HFF-Myc (cell line): ENCODE results near the gene PPP1R16B.
"Not testable (repeated sequence)": the region's sequence is repeated elsewhere in the genome, so short reads cannot be mapped to it uniquely, and the experiment has no call there.

ENCODE experiments used
- DNase-seq: peaks from one replicate; pipeline ENCODE4 v3.0.0-alpha.2; 2011; ENCODE audit warnings: low read depth; ENCODE audit errors: extremely low read depth
- H3K4me3 ChIP-seq: replicated peaks from 2 replicates; pipeline ENCODE4 v1.5.1; 2011; ENCODE audit warnings: low read depth, mild to moderate bottlenecking, control low read depth, low read length
- TF ChIP-seq, protein P1 (sequence below): IDR thresholded peaks from 2 replicates; pipeline ENCODE4 v1.5.1; 2012; ENCODE audit warnings: mild to moderate bottlenecking, low read depth, low read length, control low read depth; ENCODE audit errors: missing control alignments

The PPP1R16B gene

GRCh38 chr20:38791291-38791690 is 14.2 kb upstream of the PPP1R16B start:
- DNase-seq, result no peak
- H3K4me3 ChIP-seq, result no peak overlapping the region
- TF ChIP-seq, protein P1, sequence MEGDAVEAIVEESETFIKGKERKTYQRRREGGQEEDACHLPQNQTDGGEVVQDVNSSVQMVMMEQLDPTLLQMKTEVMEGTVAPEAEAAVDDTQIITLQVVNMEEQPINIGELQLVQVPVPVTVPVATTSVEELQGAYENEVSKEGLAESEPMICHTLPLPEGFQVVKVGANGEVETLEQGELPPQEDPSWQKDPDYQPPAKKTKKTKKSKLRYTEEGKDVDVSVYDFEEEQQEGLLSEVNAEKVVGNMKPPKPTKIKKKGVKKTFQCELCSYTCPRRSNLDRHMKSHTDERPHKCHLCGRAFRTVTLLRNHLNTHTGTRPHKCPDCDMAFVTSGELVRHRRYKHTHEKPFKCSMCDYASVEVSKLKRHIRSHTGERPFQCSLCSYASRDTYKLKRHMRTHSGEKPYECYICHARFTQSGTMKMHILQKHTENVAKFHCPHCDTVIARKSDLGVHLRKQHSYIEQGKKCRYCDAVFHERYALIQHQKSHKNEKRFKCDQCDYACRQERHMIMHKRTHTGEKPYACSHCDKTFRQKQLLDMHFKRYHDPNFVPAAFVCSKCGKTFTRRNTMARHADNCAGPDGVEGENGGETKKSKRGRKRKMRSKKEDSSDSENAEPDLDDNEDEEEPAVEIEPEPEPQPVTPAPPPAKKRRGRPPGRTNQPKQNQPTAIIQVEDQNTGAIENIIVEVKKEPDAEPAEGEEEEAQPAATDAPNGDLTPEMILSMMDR, result no peak

DNA sequence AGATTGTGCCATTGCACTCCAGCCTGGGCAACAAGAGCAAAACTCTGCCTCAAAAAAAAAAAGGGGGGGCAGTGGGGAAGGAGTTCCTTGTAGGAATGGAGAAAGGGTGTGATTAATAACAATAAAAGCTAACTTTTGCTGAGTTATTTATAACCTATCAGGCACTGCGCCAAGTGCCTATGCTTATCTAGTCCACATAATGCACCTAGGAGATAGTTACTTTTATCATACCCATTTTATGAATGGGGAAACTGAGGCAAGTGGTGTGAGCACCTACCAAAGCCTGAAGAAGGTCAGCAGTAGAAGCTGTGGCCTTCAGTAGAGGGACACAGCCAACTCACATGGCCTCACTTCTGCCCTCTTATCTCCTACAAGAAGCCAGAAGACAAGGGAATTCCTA is 13.6 kb upstream of the PPP1R16B start:
- TF ChIP-seq, protein P1, result no peak
- DNase-seq, result no peak
- H3K4me3 ChIP-seq, result no peak overlapping the region

DNA sequence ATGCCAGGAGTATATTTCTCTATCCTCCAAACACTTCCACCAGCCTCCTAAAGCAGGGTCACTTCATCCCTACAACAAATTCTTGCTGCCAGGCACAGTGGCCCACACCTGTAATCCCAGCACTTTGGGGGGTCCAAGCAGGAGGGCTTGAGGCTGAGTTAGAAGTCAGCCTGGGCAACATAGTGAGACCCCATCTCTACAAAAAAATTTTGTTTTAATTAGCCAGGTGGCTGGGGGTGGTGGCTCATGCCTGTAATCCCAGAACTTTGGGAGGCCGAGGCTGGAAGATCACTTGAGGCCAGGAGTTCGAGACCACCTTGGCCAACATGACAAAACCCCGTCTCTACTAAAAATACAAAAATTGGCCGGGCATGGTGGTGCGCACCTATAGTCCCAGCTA is 11.4 kb upstream of the PPP1R16B start:
- DNase-seq, H3K4me3 ChIP-seq: not testable (repeated sequence)

GRCh38 chr20:38798266-38798665 is 7.2 kb upstream of the PPP1R16B start:
- DNase-seq, result no peak
- no peak overlapping the region for H3K4me3 ChIP-seq
- TF ChIP-seq, protein P1, result no peak

DNA sequence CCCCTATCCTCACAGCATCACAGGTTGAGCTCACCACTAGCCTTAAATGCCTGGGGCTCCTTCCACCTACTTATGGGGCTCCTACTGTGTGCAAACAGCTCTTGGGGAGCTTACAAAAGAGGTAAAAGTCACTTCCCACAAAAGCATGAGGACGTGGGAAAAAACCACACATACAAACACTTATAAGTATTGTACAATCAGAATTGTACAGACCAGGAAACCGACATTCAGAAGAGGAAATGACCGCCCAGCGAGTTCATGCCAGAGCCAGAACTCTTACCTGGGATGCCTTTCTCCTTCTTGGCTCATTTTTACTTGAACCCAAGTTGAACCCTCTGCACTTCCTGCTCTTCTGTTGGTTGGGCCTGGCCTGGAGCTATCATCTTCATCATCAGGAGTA is 6.3 kb upstream of the PPP1R16B start:
- no peak for DNase-seq
- TF ChIP-seq, protein P1, result no peak
- H3K4me3 ChIP-seq, result no peak overlapping the region

DNA sequence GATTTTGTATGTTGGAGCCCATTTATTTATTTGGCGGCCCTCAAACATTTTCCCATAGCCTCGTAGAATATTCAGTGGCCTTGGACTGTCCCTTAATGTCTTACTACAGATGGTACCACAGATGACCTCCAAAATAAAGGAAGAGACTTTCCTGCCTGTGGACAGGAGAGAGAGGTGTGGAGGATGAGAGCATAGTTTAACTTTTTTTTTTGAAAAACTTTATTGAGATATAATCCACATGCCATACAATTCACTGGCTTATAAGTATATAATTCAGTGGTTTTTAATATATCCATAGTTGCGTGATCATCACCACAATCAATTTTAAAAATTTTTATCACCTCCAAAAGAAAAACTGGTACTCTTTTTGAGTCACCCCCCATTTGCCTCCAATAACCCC is 4.6 kb upstream of the PPP1R16B start:
- TF ChIP-seq, protein P1, result no peak
- no peak overlapping the region for H3K4me3 ChIP-seq
- no peak for DNase-seq

DNA sequence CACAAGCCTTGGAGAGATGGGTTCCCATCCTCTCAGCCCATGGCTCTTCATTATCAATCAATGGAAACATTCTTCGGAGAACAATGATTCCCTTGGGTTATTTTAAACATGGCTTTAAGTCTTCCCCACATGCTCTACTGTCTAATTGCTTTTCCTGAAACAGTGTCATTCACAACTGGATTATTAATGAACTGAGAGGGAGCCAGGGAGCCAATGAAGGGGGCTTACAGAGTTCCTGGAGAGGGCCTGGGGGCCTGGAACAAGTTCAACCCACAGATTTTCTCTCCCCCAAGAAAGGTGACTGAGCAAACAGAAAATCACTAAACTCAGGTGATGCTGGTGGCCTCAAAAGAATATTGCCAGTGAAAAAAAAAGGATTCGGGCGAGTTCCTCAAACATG is 1.3 kb upstream of the PPP1R16B start:
- no peak overlapping the region for H3K4me3 ChIP-seq
- no peak for DNase-seq
- TF ChIP-seq, protein P1, result no peak
